ENCODE measurements around the gene PARP8. TPM values are rescaled to one million over a fixed set of nuclear protein-coding genes. Genes with fewer than 3 reads are reported as not detected.

PARP8 gene
- total RNA-seq, 1 donor from 2014 or later = 22.2 TPM

DNA sequence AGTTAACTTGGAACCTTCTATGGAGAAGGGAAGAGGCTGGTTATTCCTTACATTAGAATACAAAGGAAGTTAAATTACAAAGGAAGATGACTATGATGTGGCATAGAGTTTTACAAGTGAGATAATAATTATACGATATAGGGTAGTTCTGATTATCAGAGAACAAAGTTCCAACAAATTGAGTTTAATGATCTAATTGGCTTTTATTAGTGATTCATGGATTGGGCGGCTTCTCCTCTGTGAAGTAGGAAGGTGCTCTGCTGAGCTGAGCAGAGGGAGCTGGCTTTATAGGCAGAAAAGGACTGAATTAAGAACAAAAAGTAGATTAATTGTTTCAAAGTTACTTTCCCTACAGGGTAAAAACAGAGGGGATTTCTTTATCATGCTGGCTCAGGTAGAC is 49.7 kb downstream of the PARP8 start:
- intact Hi-C loops (cut with micrococcal nuclease) = no loop called here
- DNase-seq (ENCODE audit: low spot score) = no peak
- H3K4me1 Mint-ChIP-seq (ENCODE audit: low read depth) = peaks cover 49% of the 10 kb centered on the region
- H3K9me3 Mint-ChIP-seq = no peaks in the 10 kb centered on the region
- H3K36me3 Mint-ChIP-seq (ENCODE audit: low read depth) = peaks cover 37% of the 10 kb centered on the region
- H3K27me3 Mint-ChIP-seq (ENCODE audit: low read depth) = no peaks in the 10 kb centered on the region
- no peak overlapping the region for H3K27ac Mint-ChIP-seq
- no peak overlapping the region for H3K4me3 Mint-ChIP-seq (ENCODE audit: low read depth)

DNA sequence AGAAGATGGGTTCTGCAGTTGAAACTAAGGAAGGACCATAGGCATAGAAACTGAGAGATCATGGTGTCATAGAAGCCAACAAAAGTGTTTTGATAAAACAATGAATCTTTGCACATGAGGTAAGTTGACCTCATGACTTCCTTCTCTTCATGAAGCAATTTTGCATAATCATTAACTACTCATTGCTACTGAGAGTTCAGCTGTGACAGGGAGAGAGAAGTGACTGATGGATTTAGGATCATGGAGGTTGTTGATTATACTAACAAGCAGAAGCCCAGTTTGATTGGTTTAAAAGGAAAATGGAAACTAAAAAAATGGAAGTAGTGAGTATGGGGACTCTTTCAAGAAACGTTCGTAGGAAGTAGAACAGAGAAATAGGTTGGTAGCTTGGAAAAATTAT is 51.2 kb downstream of the PARP8 start:
- intact Hi-C loops (cut with micrococcal nuclease) = no loop called here
- H3K27ac Mint-ChIP-seq = no peak overlapping the region
- peaks cover 41% of the 10 kb centered on the region for H3K4me1 Mint-ChIP-seq (ENCODE audit: low read depth)
- no peak overlapping the region for H3K4me3 Mint-ChIP-seq (ENCODE audit: low read depth)
- H3K27me3 Mint-ChIP-seq (ENCODE audit: low read depth) = no peaks in the 10 kb centered on the region
- DNase-seq (ENCODE audit: low spot score) = no peak
- H3K36me3 Mint-ChIP-seq (ENCODE audit: low read depth) = peaks cover 35% of the 10 kb centered on the region
- no peaks in the 10 kb centered on the region for H3K9me3 Mint-ChIP-seq

DNA sequence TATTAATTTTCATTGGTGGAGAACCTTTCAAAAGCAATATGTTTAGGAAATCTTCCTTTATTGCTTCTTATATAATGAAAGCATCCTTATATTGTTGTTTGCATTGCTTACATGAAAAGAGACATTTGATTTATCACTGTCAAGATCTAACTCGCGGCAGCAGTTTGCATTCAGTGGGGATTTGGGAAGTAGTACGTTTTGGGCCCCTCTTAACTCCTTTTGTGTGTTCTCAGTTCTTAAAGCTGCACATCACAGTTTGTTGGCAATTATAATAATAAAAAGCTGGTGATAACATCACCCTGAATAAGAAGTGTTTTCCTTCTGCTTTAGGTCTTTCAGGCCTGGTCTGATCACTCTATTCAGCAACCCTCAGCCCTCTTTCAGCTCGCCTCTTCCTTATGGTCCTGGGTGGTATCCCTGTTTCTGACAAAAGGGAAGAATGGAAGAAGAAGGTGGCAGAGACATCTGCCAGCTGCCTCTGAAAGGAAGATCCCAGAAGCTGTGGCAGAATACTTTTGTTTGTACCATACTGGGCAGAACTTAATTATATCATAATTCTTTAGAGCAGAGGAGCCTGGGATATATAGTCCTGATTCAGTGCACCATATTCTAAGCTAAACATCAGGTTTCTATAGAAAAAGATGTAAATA is 53.7 kb downstream of the PARP8 start:
- no peak overlapping the region for H3K4me3 Mint-ChIP-seq (ENCODE audit: low read depth)
- intact Hi-C loops (cut with micrococcal nuclease) = no loop called here
- H3K4me1 Mint-ChIP-seq (ENCODE audit: low read depth) = peaks cover 35% of the 10 kb centered on the region

DNA sequence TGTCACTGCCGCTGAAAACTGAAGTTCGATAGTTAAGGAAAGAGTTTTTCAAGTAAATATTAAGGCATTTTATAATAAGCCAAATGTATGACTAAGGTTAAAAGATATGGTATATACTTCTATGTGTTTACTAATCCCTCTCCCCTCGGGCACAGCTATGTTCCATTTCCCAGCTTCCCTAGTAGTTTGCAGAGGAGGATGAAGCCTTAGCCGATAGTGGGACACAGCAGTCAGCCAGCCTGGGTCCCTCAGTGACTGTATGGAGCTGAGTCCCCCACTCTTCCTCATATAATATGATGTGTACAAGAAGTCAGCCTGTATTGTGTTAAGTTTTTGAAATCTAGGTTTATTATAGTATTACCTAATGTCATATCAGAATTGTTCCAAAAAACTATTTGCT is 55.8 kb downstream of the PARP8 start:
- Mint-ChIP-seq H3K9me3 (no peaks in the 10 kb centered on the region), H3K36me3 (ENCODE audit: low read depth) (peaks cover 18% of the 10 kb centered on the region), H3K27ac (no peak overlapping the region), H3K4me1 (ENCODE audit: low read depth) (peaks cover 42% of the 10 kb centered on the region), H3K4me3 (ENCODE audit: low read depth) (no peak overlapping the region), H3K27me3 (ENCODE audit: low read depth) (no peaks in the 10 kb centered on the region)
- DNase-seq (ENCODE audit: low spot score) = no peak
- intact Hi-C loops (cut with micrococcal nuclease) = no loop called here

More for the DNA sequence above, 53.7 kb downstream of the PARP8 start:
- DNase-seq (ENCODE audit: low spot score) = no peak
- Mint-ChIP-seq H3K27me3 (ENCODE audit: low read depth) (no peaks in the 10 kb centered on the region), H3K9me3 (no peaks in the 10 kb centered on the region), H3K36me3 (ENCODE audit: low read depth) (peaks cover 26% of the 10 kb centered on the region), H3K27ac (no peak overlapping the region)

DNA sequence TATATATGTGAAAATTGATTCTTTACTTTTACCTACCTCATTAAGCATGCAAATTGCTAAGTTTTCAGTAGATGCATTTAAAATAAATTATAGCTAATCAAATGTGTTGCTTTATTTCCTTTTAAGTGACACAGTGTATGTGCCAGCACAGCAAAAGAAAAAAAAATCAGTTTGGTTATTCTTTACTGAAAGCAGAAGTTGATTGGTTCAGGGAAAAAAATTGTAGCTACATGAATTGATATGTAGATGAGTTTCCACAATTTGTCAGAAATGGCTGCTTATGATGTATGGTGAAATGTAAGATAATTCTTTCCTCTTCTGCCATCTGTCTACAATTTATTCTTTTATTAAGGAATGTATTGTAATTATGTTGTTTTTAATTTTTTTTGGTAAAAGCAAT is 57.8 kb downstream of the PARP8 start:
- intact Hi-C loops (cut with micrococcal nuclease) = no loop called here
- DNase-seq (ENCODE audit: low spot score) = no peak
- no peak overlapping the region for H3K4me3 Mint-ChIP-seq (ENCODE audit: low read depth)
- peaks cover 34% of the 10 kb centered on the region for H3K4me1 Mint-ChIP-seq (ENCODE audit: low read depth)
- no peaks in the 10 kb centered on the region for H3K9me3 Mint-ChIP-seq
- peaks cover 9% of the 10 kb centered on the region for H3K36me3 Mint-ChIP-seq (ENCODE audit: low read depth)
- no peaks in the 10 kb centered on the region for H3K27me3 Mint-ChIP-seq (ENCODE audit: low read depth)
- H3K27ac Mint-ChIP-seq = no peak overlapping the region

DNA sequence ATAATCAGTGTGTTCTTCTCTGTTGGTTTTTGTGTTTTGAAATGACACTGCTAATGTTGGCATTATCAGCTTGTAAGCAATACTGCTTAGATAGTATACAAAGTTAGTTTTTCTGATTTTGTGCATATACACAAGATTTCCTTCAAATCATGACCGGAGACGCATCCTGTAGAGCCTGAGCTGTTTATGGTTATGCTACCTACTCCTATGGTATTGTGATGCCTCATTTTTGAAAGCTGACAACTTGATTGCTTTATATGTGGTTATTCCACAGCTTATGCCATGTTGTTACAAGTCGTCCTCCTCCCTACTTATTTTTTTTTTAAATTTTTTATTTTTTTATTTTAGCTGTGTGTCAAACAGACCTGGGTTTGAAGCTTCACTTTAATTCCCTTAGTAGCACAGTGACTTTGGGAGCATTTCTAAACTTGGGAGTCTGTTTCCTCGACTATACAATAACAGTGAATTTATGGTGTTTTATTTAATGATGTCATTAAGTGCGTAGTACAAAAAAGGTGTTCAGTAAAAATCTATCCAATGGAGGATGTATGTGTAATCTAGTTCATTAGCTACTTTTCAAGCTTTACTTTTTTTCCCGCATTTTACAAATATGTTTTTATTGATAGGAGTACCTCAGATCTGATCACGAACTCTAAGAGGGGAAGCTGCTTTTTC is 59.5 kb downstream of the PARP8 start:
- DNase-seq (ENCODE audit: low spot score) = no peak
- peaks cover 27% of the 10 kb centered on the region for H3K4me1 Mint-ChIP-seq (ENCODE audit: low read depth)
- peak overlapping the region; percentile 82 for H3K27ac Mint-ChIP-seq
- peaks cover 19% of the 10 kb centered on the region for H3K36me3 Mint-ChIP-seq (ENCODE audit: low read depth)
- H3K27me3 Mint-ChIP-seq (ENCODE audit: low read depth) = no peaks in the 10 kb centered on the region
- peaks cover 7% of the 10 kb centered on the region for H3K9me3 Mint-ChIP-seq
- H3K4me3 Mint-ChIP-seq (ENCODE audit: low read depth) = no peak overlapping the region
- intact Hi-C loops (cut with micrococcal nuclease) = loop anchor here (1.0 kb wide), 2 partner anchors 15 to 18 kb away; no protein-coding TSS in a partner anchor

DNA sequence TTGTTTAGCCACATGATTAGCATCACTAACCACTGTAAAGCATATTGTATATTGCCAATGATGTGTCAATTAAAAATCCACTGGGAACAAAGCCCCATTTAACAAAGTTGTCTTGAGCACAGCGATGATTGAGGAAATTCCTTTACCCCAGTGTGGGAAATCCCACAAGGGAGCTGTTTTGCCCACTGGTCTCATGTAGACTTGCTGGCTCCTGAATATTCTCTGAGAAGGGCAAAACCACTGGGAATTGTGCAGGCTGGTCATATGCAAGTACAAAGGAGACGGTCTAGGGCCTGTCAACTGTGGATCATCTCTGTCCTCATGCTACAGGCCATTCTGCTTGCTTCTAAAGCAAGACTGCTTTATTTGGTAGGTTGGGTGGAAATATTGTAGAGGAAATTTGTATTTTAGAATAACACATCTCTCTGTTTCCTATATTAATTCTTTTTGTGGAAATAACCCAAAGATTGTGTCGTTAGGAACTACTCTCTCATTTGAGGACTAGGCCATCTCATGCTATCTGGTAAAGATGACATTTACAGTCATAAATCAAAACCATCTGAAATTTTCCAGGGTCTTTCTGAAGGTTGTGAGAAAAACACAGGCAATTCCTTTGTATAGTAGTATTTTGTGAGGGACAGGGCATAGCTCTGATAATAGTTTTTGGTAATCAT is 60.2 kb downstream of the PARP8 start:
- H3K9me3 Mint-ChIP-seq = peaks cover 11% of the 10 kb centered on the region
- no peak overlapping the region for H3K4me3 Mint-ChIP-seq (ENCODE audit: low read depth)
- no peak for DNase-seq (ENCODE audit: low spot score)
- H3K27me3 Mint-ChIP-seq (ENCODE audit: low read depth) = no peaks in the 10 kb centered on the region
- H3K4me1 Mint-ChIP-seq (ENCODE audit: low read depth) = peaks cover 25% of the 10 kb centered on the region
- intact Hi-C loops (cut with micrococcal nuclease) = loop anchor here (1.0 kb wide), 2 partner anchors 15 to 18 kb away; no protein-coding TSS in a partner anchor
- H3K27ac Mint-ChIP-seq = peak overlapping the region; percentile 82
- H3K36me3 Mint-ChIP-seq (ENCODE audit: low read depth) = peaks cover 25% of the 10 kb centered on the region

DNA sequence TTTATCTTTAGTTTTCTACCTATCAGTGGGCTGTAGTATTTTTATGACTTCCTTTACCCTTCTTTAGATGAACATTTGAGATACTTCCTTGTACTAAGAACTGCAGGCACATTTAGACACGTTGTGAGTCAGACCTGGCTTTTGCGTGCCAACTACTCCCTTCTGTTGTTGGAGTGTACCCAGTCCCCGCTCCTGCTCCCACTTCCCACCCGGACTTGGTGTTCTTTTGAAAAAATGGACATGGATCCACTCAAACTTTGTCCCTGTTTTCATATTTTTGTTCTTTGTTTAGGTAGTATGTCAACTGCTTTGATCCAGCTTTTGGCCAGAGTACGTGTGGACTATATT is 60.7 kb downstream of the PARP8 start:
- Mint-ChIP-seq H3K4me3 (ENCODE audit: low read depth) (no peak overlapping the region), H3K27ac (peak overlapping the region; percentile 82), H3K9me3 (peaks cover 11% of the 10 kb centered on the region), H3K27me3 (ENCODE audit: low read depth) (no peaks in the 10 kb centered on the region), H3K36me3 (ENCODE audit: low read depth) (peaks cover 30% of the 10 kb centered on the region), H3K4me1 (ENCODE audit: low read depth) (peaks cover 25% of the 10 kb centered on the region)
- intact Hi-C loops (cut with micrococcal nuclease) = no loop called here
- no peak for DNase-seq (ENCODE audit: low spot score)

DNA sequence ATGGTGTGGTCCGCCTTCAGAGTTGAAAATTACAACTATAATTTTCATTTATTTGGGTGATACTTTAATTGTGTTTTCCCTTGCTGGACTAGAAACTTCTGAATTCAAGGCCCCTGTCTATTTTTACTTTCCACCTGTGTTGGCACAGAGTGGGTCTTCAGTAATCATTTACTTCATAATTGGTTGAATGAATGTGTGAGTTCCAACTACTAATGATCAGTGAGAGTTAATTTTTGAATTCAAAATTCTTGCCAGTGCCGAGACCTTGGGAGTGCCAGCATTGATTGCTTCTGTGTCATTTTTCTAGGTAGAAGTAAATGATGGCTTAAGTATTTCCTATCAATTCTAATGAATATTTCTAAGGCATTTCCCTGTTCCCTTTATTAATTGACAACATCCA is 61.4 kb downstream of the PARP8 start:
- Mint-ChIP-seq H3K27ac (no peak overlapping the region), H3K9me3 (peaks cover 11% of the 10 kb centered on the region), H3K27me3 (ENCODE audit: low read depth) (no peaks in the 10 kb centered on the region), H3K4me3 (ENCODE audit: low read depth) (no peak overlapping the region), H3K4me1 (ENCODE audit: low read depth) (peaks cover 25% of the 10 kb centered on the region), H3K36me3 (ENCODE audit: low read depth) (peaks cover 32% of the 10 kb centered on the region)
- intact Hi-C loops (cut with micrococcal nuclease) = no loop called here
- DNase-seq (ENCODE audit: low spot score) = no peak

DNA sequence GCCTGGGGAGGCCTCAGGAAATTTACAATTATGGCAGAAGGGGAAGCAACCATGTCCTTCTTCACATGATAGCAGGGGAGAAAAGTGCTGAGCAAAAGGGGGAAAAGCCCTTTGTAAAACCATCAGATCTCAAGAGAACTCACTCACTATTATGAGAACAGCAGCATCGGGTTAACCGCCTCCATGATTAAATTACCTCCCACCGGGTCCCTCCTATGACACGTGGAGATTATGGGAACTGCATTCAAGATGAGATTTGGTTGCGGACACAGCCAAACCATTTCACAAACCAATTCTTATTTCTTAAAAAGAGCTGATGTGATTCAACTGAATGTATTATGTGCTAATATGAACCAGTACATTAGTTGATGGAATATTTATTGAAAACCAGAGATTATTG is 63.9 kb downstream of the PARP8 start:
- DNase-seq (ENCODE audit: low spot score) = no peak
- peaks cover 23% of the 10 kb centered on the region for H3K4me1 Mint-ChIP-seq (ENCODE audit: low read depth)
- intact Hi-C loops (cut with micrococcal nuclease) = no loop called here
- H3K4me3 Mint-ChIP-seq (ENCODE audit: low read depth) = no peak overlapping the region
- H3K27ac Mint-ChIP-seq = no peak overlapping the region
- peaks cover 11% of the 10 kb centered on the region for H3K9me3 Mint-ChIP-seq
- H3K27me3 Mint-ChIP-seq (ENCODE audit: low read depth) = no peaks in the 10 kb centered on the region
- peaks cover 35% of the 10 kb centered on the region for H3K36me3 Mint-ChIP-seq (ENCODE audit: low read depth)

DNA sequence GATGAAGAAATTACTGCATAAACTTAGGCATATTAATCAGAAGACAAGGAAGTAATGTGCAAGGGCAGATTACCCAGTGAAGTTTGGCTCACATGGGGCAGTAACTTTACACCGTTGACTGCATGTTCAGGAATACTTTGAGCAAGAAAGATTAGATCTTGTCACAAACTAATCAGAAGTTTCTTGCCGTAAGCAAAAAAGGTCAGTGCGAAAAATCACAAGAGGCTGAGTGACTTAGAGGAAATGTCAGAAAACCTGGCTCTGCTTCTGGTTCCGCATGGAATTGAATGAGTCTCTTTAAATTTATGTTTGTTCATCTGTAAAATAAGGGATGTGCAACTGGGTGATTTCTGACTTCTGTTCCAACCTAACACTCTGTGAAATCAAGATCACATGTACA is 64.4 kb downstream of the PARP8 start:
- no peak for DNase-seq (ENCODE audit: low spot score)
- Mint-ChIP-seq H3K27ac (no peak overlapping the region), H3K4me3 (ENCODE audit: low read depth) (no peak overlapping the region), H3K27me3 (ENCODE audit: low read depth) (no peaks in the 10 kb centered on the region), H3K4me1 (ENCODE audit: low read depth) (peaks cover 20% of the 10 kb centered on the region), H3K9me3 (peaks cover 11% of the 10 kb centered on the region), H3K36me3 (ENCODE audit: low read depth) (peaks cover 35% of the 10 kb centered on the region)
- intact Hi-C loops (cut with micrococcal nuclease) = no loop called here

DNA sequence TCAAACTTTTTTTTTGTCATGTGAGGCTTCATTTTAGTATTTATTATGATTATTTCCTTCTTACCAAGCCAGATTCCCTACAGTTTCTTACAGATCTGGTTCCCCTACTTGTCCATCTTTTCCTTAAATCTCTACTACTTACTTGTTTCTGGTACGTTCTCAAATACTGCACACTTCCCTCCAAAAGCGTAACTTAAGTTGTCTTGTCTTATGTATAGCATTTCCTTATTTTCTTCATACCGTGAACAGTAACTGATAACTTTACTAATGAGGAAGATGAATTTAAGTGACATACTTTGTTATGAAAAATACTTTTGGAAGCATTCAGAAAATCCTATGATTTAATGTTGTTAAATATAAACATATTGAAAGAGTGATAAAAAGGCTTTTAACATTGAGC is 67.3 kb downstream of the PARP8 start:
- no peak for DNase-seq (ENCODE audit: low spot score)
- peaks cover 32% of the 10 kb centered on the region for H3K36me3 Mint-ChIP-seq (ENCODE audit: low read depth)
- no peak overlapping the region for H3K4me3 Mint-ChIP-seq (ENCODE audit: low read depth)
- intact Hi-C loops (cut with micrococcal nuclease) = no loop called here
- H3K9me3 Mint-ChIP-seq = peaks cover 11% of the 10 kb centered on the region
- no peaks in the 10 kb centered on the region for H3K27me3 Mint-ChIP-seq (ENCODE audit: low read depth)
- peaks cover 2% of the 10 kb centered on the region for H3K4me1 Mint-ChIP-seq (ENCODE audit: low read depth)
- no peak overlapping the region for H3K27ac Mint-ChIP-seq

DNA sequence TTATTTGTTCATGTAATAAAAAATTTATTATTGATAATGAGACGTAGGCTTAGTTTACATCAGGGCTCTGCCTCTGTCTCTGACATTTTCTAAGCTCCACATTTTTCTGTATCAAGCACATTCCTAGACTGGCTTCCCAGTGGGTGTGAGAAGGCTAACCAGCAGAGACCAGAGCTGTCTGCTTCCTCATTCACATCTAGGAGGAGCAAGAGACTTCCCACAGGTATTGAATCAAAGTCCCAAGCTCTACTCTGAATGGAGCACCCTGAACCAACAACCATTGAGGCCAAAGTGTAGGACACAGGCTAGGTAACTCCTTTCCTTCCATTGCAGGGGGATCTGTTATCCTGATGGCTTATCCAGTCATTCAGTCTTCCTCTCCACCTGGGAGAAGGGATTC is 72.4 kb downstream of the PARP8 start:
- Mint-ChIP-seq H3K9me3 (no peaks in the 10 kb centered on the region), H3K4me3 (ENCODE audit: low read depth) (no peak overlapping the region), H3K4me1 (ENCODE audit: low read depth) (peaks cover 17% of the 10 kb centered on the region), H3K27me3 (ENCODE audit: low read depth) (no peaks in the 10 kb centered on the region), H3K27ac (no peak overlapping the region), H3K36me3 (ENCODE audit: low read depth) (peaks cover 7% of the 10 kb centered on the region)
- intact Hi-C loops (cut with micrococcal nuclease) = no loop called here
- DNase-seq (ENCODE audit: low spot score) = no peak

All from activated T-helper 2 cell treated with anti-CD3 and anti-CD28 coated beads, Interferon-gamma antibody, Interleukin-2, Interleukin-4, amounts not matched to agents 10 μg/mL and 5 μg/mL and 100 μg/mL, durations not matched to agents 14 hours and 24 hours and 36 hours (primary cell).